Inflammatory macrophage treated with lipopolysaccharide for 4 hours (primary cell): Measurements from ENCODE around the gene DHRS9.

Experiments used
- DNase-seq: peaks from one replicate; pipeline ENCODE4 v3.0.0-alpha.2; 2020

DHRS9 gene

GRCh38 chr2:169066897-169067296 lies 2.5 kb upstream of the DHRS9 start:
- peak; percentile 44 for DNase-seq

- no peak for DNase-seq
These were observed 470 bp downstream of the DHRS9 start for GRCh38 chr2:169069833-169070232.

GRCh38 chr2:169071455-169071854 lies 2.1 kb downstream of the DHRS9 start:
- DNase-seq: peak; percentile 44

GRCh38 chr2:169072163-169072925 lies 3.0 kb downstream of the DHRS9 start:
- DNase-seq: peak; percentile 98

- peak; percentile 40 for DNase-seq
These were observed 4.0 kb downstream of the DHRS9 start for GRCh38 chr2:169073211-169073962.

GRCh38 chr2:169073963-169074751 lies 4.8 kb downstream of the DHRS9 start:
- DNase-seq: peak; percentile 43

GRCh38 chr2:169077674-169078240 lies 8.4 kb downstream of the DHRS9 start:
- DNase-seq: no peak

- DNase-seq: peak; percentile 78
These were observed 11.1 kb downstream of the DHRS9 start for GRCh38 chr2:169080250-169081069.

GRCh38 chr2:169081551-169081950 lies 12.2 kb downstream of the DHRS9 start:
- no peak for DNase-seq

- peak; percentile 91 for DNase-seq
These were observed 13.6 kb downstream of the DHRS9 start for GRCh38 chr2:169082995-169083394.

- no peak for DNase-seq
These were observed 17.6 kb downstream of the DHRS9 start for GRCh38 chr2:169086893-169087467.

- no peak for DNase-seq
These were observed 18.5 kb downstream of the DHRS9 start for GRCh38 chr2:169087757-169088379.

GRCh38 chr2:169089182-169089581 lies 19.8 kb downstream of the DHRS9 start:
- DNase-seq: no peak

- peak; percentile 79 for DNase-seq
These were observed 20.9 kb downstream of the DHRS9 start for GRCh38 chr2:169090133-169090820.

GRCh38 chr2:169091256-169091655 lies 21.9 kb downstream of the DHRS9 start:
- DNase-seq: no peak

GRCh38 chr2:169091761-169092519 lies 22.6 kb downstream of the DHRS9 start:
- peak; percentile 28 for DNase-seq

GRCh38 chr2:169093535-169093934 lies 24.2 kb downstream of the DHRS9 start:
- DNase-seq: no peak

- DNase-seq: no peak
These were observed 25.3 kb downstream of the DHRS9 start for GRCh38 chr2:169094676-169095075.

- DNase-seq: peak; percentile 87
These were observed 26.3 kb downstream of the DHRS9 start for GRCh38 chr2:169095621-169096105.

GRCh38 chr2:169104848-169105247 lies 35.5 kb downstream of the DHRS9 start:
- no peak for DNase-seq
